Epithelial cell of esophagus (primary cell): ENCODE data around the gene HBP1.
A peak's percentile ranks its signal among the peaks of the same experiment; 100 is the strongest.
"Not testable (repeated sequence)": the region's sequence is repeated elsewhere in the genome, so short reads cannot be mapped to it uniquely, and the experiment has no call there.

Source experiments
- DNase-seq: peaks from one replicate; pipeline ENCODE4 v3.0.0; 2010; ENCODE audit warnings: low read depth
- H3K4me3 ChIP-seq: 2 replicates; pipeline ENCODE4 v1.5.1; 2011; ENCODE audit warnings: mild to moderate bottlenecking, low read length, control low read depth
- CTCF ChIP-seq: IDR thresholded peaks from 2 replicates; pipeline ENCODE4 v1.5.1; 2011; ENCODE audit warnings: low read depth, mild to moderate bottlenecking, low read length, control low read depth, inconsistent platforms; ENCODE audit not compliant: insufficient read depth; ENCODE audit errors: missing control alignments

Gene HBP1

GRCh38 chr7:107210400-107210799 lies 41.6 kb downstream of the HBP1 start:
- TF ChIP-seq CTCF: no peak
- no peak overlapping the region for H3K4me3 ChIP-seq
- DNase-seq: no peak

- no peak for DNase-seq
- no peak for TF ChIP-seq CTCF
- H3K4me3 ChIP-seq: no peak overlapping the region
Observed at GRCh38 chr7:107212725-107213124, 43.9 kb downstream of the HBP1 start.

GRCh38 chr7:107213193-107213788 lies 44.5 kb downstream of the HBP1 start:
- no peak overlapping the region for H3K4me3 ChIP-seq
- TF ChIP-seq CTCF: peak; percentile 5
- no peak for DNase-seq

- no peak overlapping the region for H3K4me3 ChIP-seq
- no peak for DNase-seq
- no peak for TF ChIP-seq CTCF
Observed at GRCh38 chr7:107213945-107214344, 45.1 kb downstream of the HBP1 start.

- DNase-seq: no peak
- H3K4me3 ChIP-seq: no peak overlapping the region
- no peak for TF ChIP-seq CTCF
Observed at GRCh38 chr7:107219563-107220244, 50.9 kb downstream of the HBP1 start.

GRCh38 chr7:107220356-107220755 lies 51.6 kb downstream of the HBP1 start:
- H3K4me3 ChIP-seq: no peak overlapping the region
- TF ChIP-seq CTCF: no peak
- DNase-seq: no peak

- not testable (repeated sequence) for H3K4me3 ChIP-seq, DNase-seq
Observed at GRCh38 chr7:107220806-107221205, 52.0 kb downstream of the HBP1 start.
